H9 (cell line): ENCODE results near the gene GRB7. TPM values are rescaled to one million over a fixed set of nuclear protein-coding genes. Genes with fewer than 3 reads are reported as not detected.

Experiments used
- DNase-seq: peaks from one replicate; pipeline ENCODE4 v3.0.0-alpha.2; 2017
- H2AFZ ChIP-seq: one replicate; pipeline ENCODE4 v1.6.1; 2013; ENCODE audit warnings: mild to moderate bottlenecking, low read length, control low read depth, moderate library complexity
- H2AK5ac ChIP-seq: 2 replicates; pipeline ENCODE4 v1.6.1; 2013; ENCODE audit warnings: low read length, control low read depth, mixed read lengths; ENCODE audit not compliant: insufficient read length
- H2BK120ac ChIP-seq: one replicate; pipeline ENCODE4 v1.6.1; 2013; ENCODE audit warnings: low read depth, mild to moderate bottlenecking, low read length, control low read depth, inconsistent platforms; ENCODE audit not compliant: poor library complexity, severe bottlenecking
- H2BK12ac ChIP-seq: 2 replicates; pipeline ENCODE4 v1.6.1; 2013; ENCODE audit warnings: low read length, control low read depth, mixed read lengths, low read depth; ENCODE audit not compliant: insufficient read length
- H2BK15ac ChIP-seq: 2 replicates; pipeline ENCODE4 v1.6.1; 2013; ENCODE audit warnings: low read depth, low read length, control low read depth
- H2BK20ac ChIP-seq: one replicate; pipeline ENCODE4 v1.6.1; 2013; ENCODE audit warnings: low read depth, mild to moderate bottlenecking, low read length, control low read depth, inconsistent platforms; ENCODE audit not compliant: poor library complexity, severe bottlenecking
- H2BK5ac ChIP-seq: 2 replicates; pipeline ENCODE4 v1.6.1; 2013; ENCODE audit warnings: low read length, control low read depth, mixed read lengths; ENCODE audit not compliant: insufficient read length
- H3K14ac ChIP-seq: 2 replicates; pipeline ENCODE4 v1.6.1; 2013; ENCODE audit warnings: low read length, control low read depth; ENCODE audit not compliant: insufficient read depth
- H3K18ac ChIP-seq: 2 replicates; pipeline ENCODE4 v1.6.1; 2013; ENCODE audit warnings: low read depth, mild to moderate bottlenecking, mixed read lengths, low read length, control low read depth; ENCODE audit not compliant: insufficient read length
- H3K23ac ChIP-seq: 2 replicates; pipeline ENCODE4 v1.6.1; 2013; ENCODE audit warnings: low read length, control low read depth, mixed read lengths, low read depth; ENCODE audit not compliant: insufficient read length
- H3K23me2 ChIP-seq: 2 replicates; pipeline ENCODE4 v1.6.1; 2013; ENCODE audit warnings: low read depth, mild to moderate bottlenecking, mixed read lengths, low read length, control low read depth; ENCODE audit not compliant: insufficient read length, poor library complexity, severe bottlenecking
- H3K27ac ChIP-seq: 2 replicates; pipeline ENCODE4 v1.5.1; 2013; ENCODE audit warnings: low read length, control low read depth, mixed read lengths, low read depth; ENCODE audit not compliant: insufficient read length
- H3K27me3 ChIP-seq: 2 replicates; pipeline ENCODE4 v1.6.1; 2013; ENCODE audit warnings: low read length, control low read depth, inconsistent platforms; ENCODE audit not compliant: insufficient read depth
- H3K4ac ChIP-seq: 2 replicates; pipeline ENCODE4 v1.6.1; 2013; ENCODE audit warnings: low read depth, mild to moderate bottlenecking, control low read depth, inconsistent platforms, low read length, moderate library complexity
- H3K4me1 ChIP-seq: 2 replicates; pipeline ENCODE4 v1.6.1; 2013; ENCODE audit warnings: low read length, control low read depth, inconsistent platforms; ENCODE audit not compliant: insufficient read depth
- H3K4me2 ChIP-seq: 2 replicates; pipeline ENCODE4 v1.6.1; 2013; ENCODE audit warnings: low read length, control low read depth, mixed read lengths; ENCODE audit not compliant: insufficient read length, insufficient read depth
- H3K56ac ChIP-seq: 2 replicates; pipeline ENCODE4 v1.6.1; 2013; ENCODE audit warnings: low read depth, mild to moderate bottlenecking, mixed read lengths, low read length, control low read depth; ENCODE audit not compliant: insufficient read length
- H3K79me1 ChIP-seq: 2 replicates; pipeline ENCODE4 v1.6.1; 2013; ENCODE audit warnings: low read depth, mild to moderate bottlenecking, moderate library complexity, low read length, control low read depth, inconsistent platforms; ENCODE audit not compliant: insufficient read depth, poor library complexity, severe bottlenecking
- H3K79me2 ChIP-seq: 2 replicates; pipeline ENCODE4 v1.6.1; 2013; ENCODE audit warnings: low read length, control low read depth, inconsistent platforms; ENCODE audit not compliant: insufficient read depth
- H3K9ac ChIP-seq: 2 replicates; pipeline ENCODE4 v1.6.1; 2013; ENCODE audit warnings: low read length, control low read depth, mixed read lengths; ENCODE audit not compliant: insufficient read length; ENCODE audit errors: extremely low read depth
- H3K9me3 ChIP-seq: one replicate; pipeline ENCODE4 v1.6.1; 2013; ENCODE audit warnings: low read depth, low read length, inconsistent platforms; ENCODE audit not compliant: control insufficient read depth
- H3T11ph ChIP-seq: one replicate; pipeline ENCODE4 v1.6.1; 2013; ENCODE audit warnings: mild to moderate bottlenecking, low read length, control low read depth, inconsistent platforms
- H4K20me1 ChIP-seq: one replicate; pipeline ENCODE4 v1.6.1; 2013; ENCODE audit not compliant: control insufficient read depth, insufficient read length, insufficient read depth
- H4K5ac ChIP-seq: 2 replicates; pipeline ENCODE4 v1.6.1; 2013; ENCODE audit warnings: low read depth, mild to moderate bottlenecking, mixed read lengths, low read length, control low read depth; ENCODE audit not compliant: insufficient read length
- H4K8ac ChIP-seq: replicated peaks from 2 replicates; pipeline ENCODE4 v1.6.1; 2013; ENCODE audit warnings: low read length, control low read depth, mixed read lengths, low read depth; ENCODE audit not compliant: insufficient read length
- H4K91ac ChIP-seq: 2 replicates; pipeline ENCODE4 v1.6.1; 2013; ENCODE audit warnings: low read depth, mild to moderate bottlenecking, moderate library complexity, mixed read lengths, low read length, control low read depth; ENCODE audit not compliant: insufficient read length
- H3K27ac Mint-ChIP-seq, 3 experiments: 2 replicates in 2 of 3; 3 replicates in 1 of 3; pipeline ENCODE4 v1.8.0; 2020 to 2021; ENCODE audit warnings: mixed read lengths in 3 of 3, mild to moderate bottlenecking in 1 of 3, moderate library complexity in 1 of 3
- H3K27me3 Mint-ChIP-seq: 2 replicates; pipeline ENCODE4 v1.8.0; 2021; ENCODE audit warnings: low read depth, mild to moderate bottlenecking, moderate library complexity, mixed read lengths
- H3K36me3 Mint-ChIP-seq, 3 experiments: 2 replicates in 2 of 3; 3 replicates in 1 of 3; pipeline ENCODE4 v1.8.0; 2020 to 2021; ENCODE audit warnings: low read depth in 3 of 3, mixed read lengths in 3 of 3; ENCODE audit not compliant: insufficient read depth in 1 of 3
- H3K4me1 Mint-ChIP-seq, 2 experiments: 2 replicates each; pipeline ENCODE4 v1.8.0; 2020; ENCODE audit warnings: mixed read lengths in 2 of 2
- H3K4me3 Mint-ChIP-seq, 2 experiments: 2 replicates in 1 of 2; 3 replicates in 1 of 2; pipeline ENCODE4 v1.8.0; 2020 to 2021; ENCODE audit warnings: mild to moderate bottlenecking in 2 of 2, mixed read lengths in 2 of 2, moderate library complexity in 1 of 2
- H3K9me3 Mint-ChIP-seq, 2 experiments: 2 replicates in 1 of 2; 3 replicates in 1 of 2; pipeline ENCODE4 v1.8.0; 2020; ENCODE audit warnings: mild to moderate bottlenecking in 2 of 2, mixed read lengths in 2 of 2, moderate library complexity in 1 of 2
- WGBS: extraction: QIAGEN DNeasy Blood & Tissue Kit; methylation state at CpG from one replicate; pipeline ENCODE4 v1.1.7; 2013; ENCODE audit warnings: missing lambda C conversion rate, low lambda C conversion rate, mixed read lengths; ENCODE audit not compliant: insufficient read length; ENCODE audit errors: extremely low coverage; 5-methylcytosine and 5-hydroxymethylcytosine counted together
- microRNA-seq: library from miRNA; unstranded; fragments of <30 nt; microRNA quantifications from one replicate; pipeline ENCODE4, GENCODE V29; 2020; ENCODE audit warnings: borderline microRNAs expressed
- total RNA-seq: library from RNA; stranded (reverse); gene quantifications from 2 replicates; pipeline ENCODE4 v1.2.1, GENCODE V29; 2021
- TF ChIP-seq, protein P1 (sequence below): fragments of 200-600 bp; sonication (generic); conservative IDR thresholded peaks from 3 replicates; pipeline ENCODE4 v1.8.0; 2021; ENCODE audit warnings: antibody characterized with exemption, mild to moderate bottlenecking

The GRB7 gene
- total RNA-seq, 1 experiment from 2014 or later, result 55.0 TPM

DNA sequence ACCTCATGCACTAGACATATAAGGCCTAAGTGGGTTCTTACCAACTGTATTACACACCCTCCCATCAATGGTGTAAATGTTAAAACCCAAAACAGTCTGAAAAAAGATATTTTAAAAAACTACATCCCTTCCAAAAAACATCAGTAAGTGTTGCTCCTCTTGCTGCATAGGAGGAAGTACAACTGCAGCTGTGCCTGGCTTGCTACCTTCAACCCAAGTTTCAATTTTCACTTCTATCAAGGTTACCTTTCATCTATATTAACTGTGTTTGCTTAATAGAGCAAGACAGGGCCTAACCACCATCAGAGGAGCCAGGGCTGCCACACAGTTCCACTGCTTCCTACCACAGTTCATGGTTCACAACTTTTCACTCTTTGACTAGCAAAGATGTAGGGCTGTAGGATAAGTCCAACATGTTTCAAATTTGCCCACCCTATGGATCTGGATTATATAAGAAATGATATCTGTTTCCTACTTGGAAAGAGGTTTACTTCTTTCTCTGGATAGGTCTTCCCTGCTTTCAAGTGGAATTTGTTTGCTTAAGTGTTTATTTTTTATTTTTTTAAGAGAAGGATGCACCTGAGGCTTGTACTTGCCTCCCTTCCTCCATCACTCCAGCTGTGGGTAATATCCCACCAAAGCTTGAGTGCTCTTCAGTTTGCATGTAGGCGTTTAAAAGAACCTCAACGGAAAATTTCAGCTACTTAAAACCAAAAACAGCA, 56.7 kb downstream of the GRB7 start:
- no peak overlapping the region for H2BK120ac ChIP-seq
- no peak overlapping the region for H2BK20ac ChIP-seq
- H3K56ac ChIP-seq, result no peak overlapping the region
- H3K4me1 Mint-ChIP-seq, result peaks cover 9 to 20% of the 10 kb centered on the region in 2 experiments
- no peak overlapping the region for H2BK12ac ChIP-seq
- no peaks in the 10 kb centered on the region for H3K27me3 Mint-ChIP-seq
- no peak overlapping the region for H3K18ac ChIP-seq
- no peaks in the 10 kb centered on the region for H3K9me3 ChIP-seq
- H3K9me3 Mint-ChIP-seq, result no peaks in the 10 kb centered on the region
- no peak for DNase-seq
- H3K14ac ChIP-seq, result no peak overlapping the region
- no peaks in the 10 kb centered on the region; the same call in 1 of the 2 replicates for H3K79me2 ChIP-seq
- no peaks in the 10 kb centered on the region; the same call in 1 of the 2 replicates for H3K4me1 ChIP-seq
- no peak overlapping the region for H3K4me2 ChIP-seq
- H3K79me1 ChIP-seq, result no peaks in the 10 kb centered on the region
- H3K27me3 ChIP-seq, result no peaks in the 10 kb centered on the region
- no peak overlapping the region for H2BK15ac ChIP-seq
- no peak overlapping the region for H2AK5ac ChIP-seq
- H4K8ac ChIP-seq, result no peak overlapping the region
- H3K9ac ChIP-seq, result no peak overlapping the region
- no peak overlapping the region for H3K4me3 Mint-ChIP-seq
- WGBS, result no CpG with 5 or more reads among the region's 2 CpGs
- no peak overlapping the region for H2BK5ac ChIP-seq
- H4K5ac ChIP-seq, result no peak overlapping the region
- H3K27ac ChIP-seq, result no peak overlapping the region
- no peaks in the 10 kb centered on the region for H3K23me2 ChIP-seq
- no peak overlapping the region for H3K23ac ChIP-seq
- H3T11ph ChIP-seq, result no peak overlapping the region
- H3K36me3 Mint-ChIP-seq, result no peaks in the 10 kb centered on the region
- H4K20me1 ChIP-seq, result no peaks in the 10 kb centered on the region
- no peak overlapping the region for H4K91ac ChIP-seq
- no peak overlapping the region for H3K4ac ChIP-seq
- no peak overlapping the region for H3K27ac Mint-ChIP-seq
- TF ChIP-seq, protein P1, sequence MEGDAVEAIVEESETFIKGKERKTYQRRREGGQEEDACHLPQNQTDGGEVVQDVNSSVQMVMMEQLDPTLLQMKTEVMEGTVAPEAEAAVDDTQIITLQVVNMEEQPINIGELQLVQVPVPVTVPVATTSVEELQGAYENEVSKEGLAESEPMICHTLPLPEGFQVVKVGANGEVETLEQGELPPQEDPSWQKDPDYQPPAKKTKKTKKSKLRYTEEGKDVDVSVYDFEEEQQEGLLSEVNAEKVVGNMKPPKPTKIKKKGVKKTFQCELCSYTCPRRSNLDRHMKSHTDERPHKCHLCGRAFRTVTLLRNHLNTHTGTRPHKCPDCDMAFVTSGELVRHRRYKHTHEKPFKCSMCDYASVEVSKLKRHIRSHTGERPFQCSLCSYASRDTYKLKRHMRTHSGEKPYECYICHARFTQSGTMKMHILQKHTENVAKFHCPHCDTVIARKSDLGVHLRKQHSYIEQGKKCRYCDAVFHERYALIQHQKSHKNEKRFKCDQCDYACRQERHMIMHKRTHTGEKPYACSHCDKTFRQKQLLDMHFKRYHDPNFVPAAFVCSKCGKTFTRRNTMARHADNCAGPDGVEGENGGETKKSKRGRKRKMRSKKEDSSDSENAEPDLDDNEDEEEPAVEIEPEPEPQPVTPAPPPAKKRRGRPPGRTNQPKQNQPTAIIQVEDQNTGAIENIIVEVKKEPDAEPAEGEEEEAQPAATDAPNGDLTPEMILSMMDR, result no peak
- H2AFZ ChIP-seq, result no peak overlapping the region

Small RNA genes lying within 50 kb of the gene (microRNA-seq; reads per million reads assigned to microRNA genes)
- 1.0 reads per million for gene MIR4728

Other genes starting within 250 kb of the GRB7 start
- not detected in 2 replicates for gene NEUROD2, start 130.0 kb upstream of the GRB7 start, total RNA-seq
- gene PPP1R1B, start 111.0 kb upstream of the GRB7 start, total RNA-seq, result 14.7 and 15.5 TPM in 2 replicates
- 48.2 and 51.3 TPM in 2 replicates for gene STARD3, start 100.8 kb upstream of the GRB7 start, total RNA-seq
- gene TCAP, start 72.6 kb upstream of the GRB7 start, total RNA-seq, result 2.1 and 2.5 TPM in 2 replicates
- 2.1 and 2.3 TPM in 2 replicates for gene PNMT, start 69.5 kb upstream of the GRB7 start, total RNA-seq
- 29.0 and 30.2 TPM in 2 replicates for gene PGAP3, start 49.9 kb upstream of the GRB7 start, total RNA-seq
- 216 and 217 TPM in 2 replicates for gene ERBB2, start 37.9 kb upstream of the GRB7 start, total RNA-seq
- 45.2 and 50.8 TPM in 2 replicates for gene MIEN1, start 7.4 kb upstream of the GRB7 start, total RNA-seq
- 0.22 and 0.31 TPM in 2 replicates for gene IKZF3, start 126.4 kb downstream of the GRB7 start, total RNA-seq
- not detected in 2 replicates for gene ZPBP2, start 130.3 kb downstream of the GRB7 start, total RNA-seq
- gene GSDMB, start 180.7 kb downstream of the GRB7 start, total RNA-seq, result 6.6 and 8.5 TPM in 2 replicates
- 58.6 and 63.3 TPM in 2 replicates for gene ORMDL3, start 189.7 kb downstream of the GRB7 start, total RNA-seq
- not detected in 2 replicates for gene LRRC3C, start 189.8 kb downstream of the GRB7 start, total RNA-seq
- gene GSDMA, start 225.1 kb downstream of the GRB7 start, total RNA-seq, result not detected in 2 replicates
- gene PSMD3, start 242.9 kb downstream of the GRB7 start, total RNA-seq, result 174 and 177 TPM in 2 replicates